IPS-NIHi7 (cell line): Measurements from ENCODE around the gene MDN1.
A peak's percentile ranks its signal among the peaks of the same experiment; 100 is the strongest.

Experiments used
- DNase-seq: peaks from one replicate; pipeline ENCODE4 v3.0.0; 2012; ENCODE audit warnings: mixed read lengths; ENCODE audit errors: extremely low spot score

Gene MDN1

DNA sequence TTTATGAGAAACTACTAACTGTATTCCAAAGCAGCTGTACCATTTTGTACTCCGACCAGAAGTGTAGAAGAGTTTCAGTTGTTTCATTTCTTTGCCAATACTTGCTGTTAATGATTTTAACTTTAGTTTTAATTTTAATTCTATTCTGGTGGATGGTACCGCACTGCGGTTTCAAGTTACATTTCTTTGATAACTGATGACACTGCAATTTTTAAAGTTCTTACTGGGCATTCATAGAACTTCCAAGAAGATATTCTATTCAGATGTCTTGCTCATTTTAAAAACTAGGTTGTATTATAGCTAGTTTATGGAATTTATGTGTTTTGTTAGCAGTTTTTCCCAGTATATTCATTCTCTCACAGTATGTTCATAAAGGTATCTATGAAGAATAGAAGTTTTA is 117.2 kb downstream of the MDN1 start:
- DNase-seq, result no peak

DNA sequence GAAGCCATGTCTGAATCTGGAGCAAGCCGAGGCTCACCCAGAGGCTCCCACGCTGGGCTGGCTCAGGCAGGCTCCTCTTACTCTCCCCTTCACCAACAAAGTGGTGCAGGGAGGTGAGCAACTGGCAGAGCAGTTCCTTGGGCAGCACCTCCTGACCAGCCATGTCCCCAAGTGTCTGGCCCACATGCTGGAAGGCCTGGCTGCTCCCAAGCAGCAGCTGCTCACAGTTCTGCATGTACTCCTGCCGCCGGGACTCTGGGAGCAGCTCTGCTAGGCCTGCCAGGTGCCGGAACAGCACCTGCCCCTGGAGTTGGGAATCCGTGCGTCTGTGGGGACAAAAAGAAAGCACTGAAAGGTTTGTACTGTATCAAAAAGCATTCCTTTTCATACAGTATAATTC is 123.9 kb downstream of the MDN1 start:
- no peak for DNase-seq

DNA sequence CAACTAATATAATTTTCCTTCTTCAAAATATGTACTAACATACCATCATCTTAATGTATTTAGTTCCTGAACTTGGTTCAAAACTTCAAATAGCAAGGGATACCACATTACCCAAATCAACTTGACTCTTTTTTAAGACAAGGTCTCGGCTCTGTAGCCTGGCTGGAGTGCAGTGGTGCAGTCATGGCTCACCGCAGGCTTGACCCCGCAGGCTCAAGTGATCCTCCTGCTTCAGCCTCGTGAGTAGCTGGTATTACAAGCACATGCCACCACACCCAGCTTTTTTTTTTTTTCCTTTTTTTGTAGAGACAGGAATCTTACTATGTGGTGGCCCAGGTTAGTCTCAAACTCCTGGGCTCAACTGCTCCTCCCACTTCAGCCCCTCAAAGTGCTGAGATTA is 125.2 kb downstream of the MDN1 start:
- DNase-seq, result no peak

DNA sequence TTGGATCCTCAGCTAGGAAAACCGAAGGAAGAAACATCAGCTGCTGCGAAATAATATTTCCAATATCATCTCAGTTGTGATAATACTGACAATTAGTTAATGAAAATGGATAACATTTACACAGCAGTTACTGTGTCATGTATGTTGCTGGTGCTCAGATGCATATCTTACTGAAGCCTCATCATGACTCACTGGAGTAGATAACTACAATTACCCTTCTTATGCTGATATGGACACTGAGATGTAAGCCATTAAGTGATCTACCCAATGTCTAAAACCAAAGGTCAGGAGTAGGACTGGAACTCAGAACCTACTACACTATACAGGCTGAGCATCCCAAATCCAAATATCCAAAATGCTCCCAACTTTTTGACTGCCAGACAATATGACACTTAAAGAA is 126.4 kb downstream of the MDN1 start:
- no peak for DNase-seq

DNA sequence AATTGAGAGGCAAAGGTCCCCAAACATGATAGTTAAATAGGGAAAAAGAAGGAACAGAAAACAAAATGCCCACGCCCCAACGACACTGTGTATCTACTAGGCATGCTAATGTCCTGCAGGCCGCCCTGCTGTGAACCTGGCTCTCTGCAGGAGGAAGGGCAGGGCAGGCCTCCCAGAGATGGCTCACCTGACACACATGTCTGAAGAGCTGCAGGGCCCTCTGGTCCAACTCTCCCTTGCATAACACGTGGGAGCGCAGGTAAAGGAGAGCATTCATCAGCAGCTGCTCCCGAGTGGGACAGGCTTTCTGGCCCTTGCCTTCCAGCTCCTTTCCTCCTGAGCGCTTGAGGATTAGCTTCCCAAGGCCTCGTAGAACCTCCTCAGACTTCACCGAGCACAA is 127.3 kb downstream of the MDN1 start:
- peak; percentile 43 for DNase-seq

DNA sequence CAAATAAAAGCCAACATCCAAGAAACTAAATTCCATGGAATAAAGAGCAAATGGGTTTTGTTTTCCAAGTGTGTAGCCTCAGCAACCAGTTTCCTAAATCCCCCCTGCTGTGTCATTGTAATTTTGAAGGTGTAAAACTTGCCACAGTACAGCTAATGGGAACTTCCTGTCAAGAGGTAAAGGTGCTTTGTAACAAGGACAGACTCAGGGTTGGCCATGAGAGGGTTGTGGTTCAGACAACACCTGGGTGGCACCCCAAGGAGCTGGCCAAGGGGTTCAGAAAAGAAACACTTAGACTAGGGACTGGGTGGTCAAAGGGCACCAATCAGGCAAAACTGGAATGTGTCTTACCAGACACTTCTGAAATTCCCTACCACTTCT is 128.7 kb downstream of the MDN1 start:
- peak; percentile 34 for DNase-seq

- DNase-seq, result peak; percentile 75
Measured at GRCh38 chr6:89689732-89690131, 129.9 kb downstream of the MDN1 start.

- no peak for DNase-seq
Measured at GRCh38 chr6:89688328-89688727, 131.3 kb downstream of the MDN1 start.

DNA sequence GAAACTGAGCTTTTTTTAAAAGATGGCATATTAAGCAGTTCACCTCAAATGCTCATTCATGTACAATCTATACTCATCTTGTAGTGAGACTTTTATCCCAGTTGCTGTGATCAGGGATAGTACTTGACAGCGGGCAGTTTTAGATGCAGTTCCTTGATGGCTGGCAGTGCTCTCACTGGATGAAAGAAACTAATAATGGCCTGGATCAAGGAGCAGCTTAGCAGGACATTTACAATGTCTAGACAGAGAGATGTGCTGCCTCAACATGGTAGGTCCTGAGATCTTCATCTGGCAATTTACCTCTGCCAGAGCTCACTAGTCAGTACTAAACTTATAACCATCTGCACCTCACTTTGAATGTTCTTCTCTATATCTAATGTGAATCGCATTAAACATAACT is 134.3 kb downstream of the MDN1 start:
- no peak for DNase-seq

GRCh38 chr6:89682991-89683390 is 136.6 kb downstream of the MDN1 start:
- DNase-seq, result no peak

DNA sequence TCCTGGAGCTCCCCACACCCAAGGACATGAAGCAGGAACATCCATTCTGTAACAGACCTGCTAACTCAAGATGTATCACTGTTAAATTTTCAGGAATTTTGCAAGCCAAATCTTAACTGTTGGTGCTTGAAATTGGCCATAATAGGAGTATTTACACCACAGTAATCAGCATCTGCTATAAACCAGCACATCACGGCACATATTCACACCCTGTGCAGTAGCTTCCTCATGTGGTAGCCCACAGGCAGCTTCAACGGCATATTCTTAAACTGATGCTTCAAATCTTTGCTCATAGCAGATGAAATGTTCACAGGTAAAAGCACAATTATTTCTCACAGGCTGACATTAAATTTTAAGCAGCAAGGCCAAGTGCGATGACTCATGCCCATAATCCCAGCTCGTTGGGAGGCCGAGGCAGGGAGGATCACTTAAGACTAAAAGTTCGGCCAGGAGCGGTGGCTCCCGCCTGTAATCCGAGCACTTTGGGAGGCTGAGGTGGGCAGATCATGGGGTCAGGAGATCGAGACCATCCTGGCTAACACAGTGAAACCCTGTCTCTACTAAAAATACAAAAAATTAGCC is 137.5 kb downstream of the MDN1 start:
- no peak for DNase-seq

DNA sequence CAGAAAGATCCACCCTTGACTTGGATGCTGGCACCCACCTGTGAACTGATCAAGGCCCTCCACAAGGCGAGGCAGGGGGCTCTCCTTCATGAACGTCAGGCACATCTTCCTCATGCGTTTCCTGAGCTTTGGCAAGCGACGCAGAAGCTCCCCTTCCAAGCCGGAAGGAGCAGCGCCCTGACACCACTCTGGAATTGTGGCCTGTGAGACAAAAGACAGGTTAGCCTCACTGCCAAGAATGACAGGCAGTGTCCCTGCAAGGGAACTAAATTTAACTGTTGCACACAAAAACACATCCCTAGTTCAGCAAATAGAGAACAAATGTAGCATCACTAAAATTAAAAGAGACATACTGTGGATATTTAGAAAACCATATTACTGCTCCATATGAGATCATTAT is 139.0 kb downstream of the MDN1 start:
- no peak for DNase-seq

DNA sequence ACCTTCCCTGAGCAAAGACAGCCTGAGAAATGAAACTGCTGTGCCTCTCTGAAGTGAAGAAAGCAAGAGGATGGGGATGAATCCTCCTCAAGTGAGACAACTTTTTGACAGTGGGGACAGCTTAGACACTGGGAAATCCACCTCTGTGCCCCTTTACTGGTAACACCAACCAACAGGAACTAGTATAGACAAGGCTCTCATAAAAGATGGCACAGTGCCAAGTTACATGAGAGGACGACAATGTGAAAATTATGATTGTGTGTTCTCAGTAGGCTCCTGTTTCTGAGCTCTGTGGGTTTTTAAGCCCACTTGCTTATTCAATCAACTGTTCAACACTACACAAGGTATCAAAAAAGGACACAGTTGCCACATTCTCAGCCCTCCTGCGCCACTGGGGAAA is 139.4 kb downstream of the MDN1 start:
- DNase-seq, result no peak

- DNase-seq, result no peak
Measured at GRCh38 chr6:89679215-89680120, 140.1 kb downstream of the MDN1 start.

- no peak for DNase-seq
Measured at GRCh38 chr6:89678531-89678930, 141.1 kb downstream of the MDN1 start.

DNA sequence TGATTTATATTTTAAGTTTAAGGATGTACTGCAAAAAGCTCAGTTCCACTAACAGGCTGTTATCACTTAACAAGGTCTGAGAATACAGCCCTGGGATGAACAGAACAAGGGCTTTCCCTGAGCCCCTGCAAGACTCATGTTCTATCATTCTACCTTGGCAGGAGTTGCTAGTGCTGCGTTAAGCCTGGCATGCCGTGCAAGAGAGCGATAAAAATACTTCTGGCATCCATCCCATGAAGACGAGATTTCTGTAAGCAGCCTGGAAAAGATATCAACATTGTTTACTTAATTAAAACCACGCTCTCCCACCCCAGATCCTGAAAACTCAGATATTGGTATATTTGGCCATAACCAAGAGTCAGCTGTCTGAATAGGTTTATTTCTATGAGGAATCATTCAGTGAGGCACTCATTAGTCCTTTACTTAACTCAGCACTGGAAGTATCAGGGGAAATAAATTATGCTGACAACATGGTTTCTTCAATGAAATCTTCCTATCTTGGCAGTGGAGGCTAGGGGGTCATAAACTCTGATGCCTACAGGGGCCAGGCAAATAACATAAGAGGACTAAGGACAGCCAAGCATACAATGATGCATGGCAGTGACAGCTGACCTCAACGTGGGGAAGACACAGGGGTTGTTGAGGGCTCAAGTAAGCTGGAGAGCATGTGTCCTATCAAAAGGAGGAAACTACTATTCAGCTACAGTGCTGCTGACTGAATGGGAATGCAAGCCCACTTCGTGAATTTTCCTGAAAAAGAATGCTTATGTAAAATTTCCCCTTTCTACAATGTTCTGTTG is 143.4 kb downstream of the MDN1 start:
- DNase-seq, result no peak

GRCh38 chr6:89670935-89671565 is 148.5 kb downstream of the MDN1 start:
- no peak for DNase-seq

DNA sequence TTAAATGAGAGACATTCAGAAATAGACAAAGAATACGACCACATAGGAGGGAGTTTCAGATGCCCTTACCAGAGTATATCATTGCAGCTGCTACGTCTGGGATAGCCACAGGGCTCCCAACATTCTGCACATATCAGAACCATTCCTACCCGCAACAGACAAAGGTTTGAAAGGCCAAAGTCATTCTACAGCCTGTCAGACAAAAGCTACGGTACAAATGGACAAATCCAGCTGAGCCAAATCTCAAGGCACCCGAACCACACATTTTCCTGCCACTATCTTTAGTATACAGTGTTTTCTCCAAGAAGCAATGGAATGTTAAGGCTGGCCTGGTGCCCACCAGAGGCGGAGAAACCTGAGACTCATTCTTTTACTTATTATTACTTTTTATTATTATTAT is 150.6 kb downstream of the MDN1 start:
- DNase-seq, result no peak

DNA sequence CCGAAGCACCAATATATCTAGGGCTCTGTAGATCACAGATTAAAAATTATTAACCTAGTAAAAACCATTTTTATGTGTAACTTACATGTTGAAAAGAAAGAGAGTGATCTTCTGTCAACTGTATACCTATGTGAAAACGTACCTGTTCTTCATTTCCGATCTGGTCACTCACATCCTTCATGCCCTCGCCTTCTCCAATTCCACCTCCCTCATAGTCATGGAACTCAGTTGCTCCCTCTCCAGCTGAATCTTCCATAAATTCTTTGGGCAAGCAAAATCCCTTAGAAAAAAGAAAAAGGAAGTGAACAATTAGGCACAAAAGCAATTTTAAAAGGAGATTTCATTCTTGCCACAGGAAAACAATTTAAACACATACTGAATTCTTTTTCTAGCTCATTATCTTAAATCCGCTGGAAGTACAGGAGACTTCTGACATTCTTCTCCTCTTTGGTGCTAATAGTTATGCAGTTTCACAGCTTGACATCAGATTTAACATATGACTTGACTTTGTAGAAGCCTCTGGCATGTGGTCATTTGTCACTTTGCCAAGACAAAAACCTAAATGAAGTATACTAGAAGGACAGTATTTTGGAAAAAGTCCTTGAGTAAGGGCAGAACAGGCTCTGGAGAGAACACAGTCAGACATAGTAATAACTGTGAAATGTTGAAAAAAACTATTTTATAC is 151.6 kb downstream of the MDN1 start:
- peak; percentile 36 for DNase-seq

DNA sequence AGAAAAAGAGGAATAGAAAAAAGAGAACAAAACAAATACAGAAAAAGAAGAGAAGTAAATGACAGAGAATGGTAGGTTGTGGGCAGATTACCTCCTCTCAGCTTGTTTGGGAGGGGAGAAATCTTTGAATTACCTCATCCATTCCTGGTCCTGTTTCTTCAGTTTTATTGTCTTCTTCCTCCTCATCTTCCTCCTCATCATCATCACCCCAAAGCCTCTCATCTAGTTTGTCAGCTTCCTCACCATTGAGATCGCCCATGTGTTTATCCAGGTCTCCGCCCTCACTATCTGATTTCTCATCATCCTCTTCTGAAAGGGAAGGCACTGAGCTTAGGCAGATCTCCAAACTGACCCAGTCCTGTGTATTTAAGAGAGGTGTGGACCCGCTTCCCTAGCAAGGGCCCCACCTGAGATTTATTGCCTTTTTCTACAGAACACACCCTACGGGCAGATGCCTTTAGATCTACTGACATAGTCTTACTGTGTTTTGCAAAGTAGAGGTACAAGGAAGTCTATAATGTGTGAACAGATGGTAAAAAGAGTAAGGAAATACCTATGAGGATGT is 156.9 kb downstream of the MDN1 start:
- DNase-seq, result no peak

- DNase-seq, result no peak
Measured at GRCh38 chr6:89661559-89661958, 158.0 kb downstream of the MDN1 start.
